SK-N-SH (cell line): ENCODE data around the gene MYRF. TPM values are rescaled to one million over a fixed set of nuclear protein-coding genes. Genes with fewer than 3 reads are reported as not detected.

Source experiments
- CTCF ChIA-PET: fragments of 300-600, 350-600 bp; formaldehyde crosslinking; extraction: SDS; loops from one replicate; lab custom pipeline; 2021; lab: Yijun Ruan, JAX
- POLR2A ChIA-PET: fragments of 350-600 bp; sonication (Branson Sonifier 250); formaldehyde crosslinking; extraction: SDS; loops from one replicate; lab custom pipeline; 2020; ENCODE audit warnings: antibody characterized with exemption, inconsistent platforms; lab: Yijun Ruan, JAX
- DNase-seq: peaks from one replicate; pipeline ENCODE4 v3.0.0; 2012
- H2AFZ ChIP-seq: fragments of 200-600 bp; sonication (generic); 2 replicates; pipeline ENCODE4 v1.8.1; 2016; ENCODE audit warnings: antibody characterized with exemption, mild to moderate bottlenecking, low read depth
- H3F3A ChIP-seq: fragments of 200-600 bp; sonication (generic); replicated peaks from 2 replicates; pipeline ENCODE3; 2016; ENCODE audit warnings: antibody characterized with exemption, mild to moderate bottlenecking; ENCODE audit not compliant: insufficient read depth
- H3K27ac ChIP-seq, 2 experiments: fragments of 200-500 bp in 1 of 2; fragments of 200-600 bp in 1 of 2; sonication (Bioruptor generic) in 1 of 2; sonication (generic), shearing (Covaris generic) in 1 of 2; 2 replicates each; pipeline versions ENCODE4 v1.5.1 to v1.6.1; 2014 to 2016; ENCODE audit warnings: low read depth in 2 of 2, inconsistent platforms in 1 of 2, low read length in 1 of 2, mild to moderate bottlenecking in 1 of 2, mixed read lengths in 1 of 2
- H3K27me3 ChIP-seq: fragments of 200-600 bp; sonication (generic), shearing (Covaris generic); 2 replicates; pipeline ENCODE4 v1.6.1; 2016; ENCODE audit warnings: mixed run types; ENCODE audit not compliant: insufficient read depth
- H3K36me3 ChIP-seq, 2 experiments: fragments of 200-500 bp in 1 of 2; fragments of 200-600 bp in 1 of 2; sonication (Bioruptor generic) in 1 of 2; sonication (generic) in 1 of 2; replicated peaks in 1 of 2; 2 replicates each; pipeline versions ENCODE3 to v1.5.1; 2014 to 2016; ENCODE audit warnings: low read length in 1 of 2, mild to moderate bottlenecking in 1 of 2; ENCODE audit not compliant: insufficient read depth in 2 of 2, control insufficient read depth in 1 of 2
- H3K4me1 ChIP-seq, 2 experiments: fragments of 200-500 bp in 1 of 2; fragments of 200-600 bp in 1 of 2; sonication (Bioruptor generic) in 1 of 2; sonication (generic), shearing (Covaris generic) in 1 of 2; 2 replicates each; pipeline versions ENCODE4 v1.5.1 to v1.6.1; 2014 to 2016; ENCODE audit warnings: low read depth in 1 of 2, low read length in 1 of 2, mixed run types in 1 of 2; ENCODE audit not compliant: insufficient read depth in 2 of 2, control insufficient read depth in 1 of 2
- H3K4me2 ChIP-seq: fragments of 200-600 bp; sonication (generic), shearing (Covaris generic); 2 replicates; pipeline ENCODE4 v1.6.1; 2017; ENCODE audit warnings: mixed run types
- H3K4me3 ChIP-seq, 2 experiments: fragments of 200-500 bp in 1 of 2; fragments of 200-600 bp in 1 of 2; sonication (Bioruptor generic) in 1 of 2; sonication (generic), shearing (Covaris generic) in 1 of 2; 2 replicates each; pipeline versions ENCODE4 v1.5.1 to v1.8.1; 2014 to 2016; ENCODE audit warnings: low read depth in 2 of 2, inconsistent platforms in 1 of 2, low read length in 1 of 2, mild to moderate bottlenecking in 1 of 2, mixed read lengths in 1 of 2, moderate library complexity in 1 of 2
- H3K79me2 ChIP-seq: fragments of 200-600 bp; sonication (generic); 2 replicates; pipeline ENCODE4 v1.8.1; 2017; ENCODE audit warnings: mild to moderate bottlenecking; ENCODE audit not compliant: insufficient read depth
- H3K9ac ChIP-seq: fragments of 200-600 bp; sonication (generic); 2 replicates; pipeline ENCODE4 v1.6.1; 2017; ENCODE audit warnings: mixed run types
- H3K9me2 ChIP-seq: fragments of 200-600 bp; sonication (generic); 2 replicates; pipeline ENCODE4 v1.6.1; 2017; ENCODE audit warnings: mixed run types
- H3K9me3 ChIP-seq: fragments of 200-600 bp; sonication (generic); 2 replicates; pipeline ENCODE4 v1.6.1; 2017; ENCODE audit warnings: mixed run types, mild to moderate bottlenecking, moderate library complexity
- H4K20me1 ChIP-seq: fragments of 200-600 bp; sonication (generic); 2 replicates; pipeline ENCODE4 v1.6.1; 2017; ENCODE audit warnings: mild to moderate bottlenecking, mixed run types; ENCODE audit not compliant: insufficient read depth
- CHD2 ChIP-seq: fragments of 150-350 bp; IDR thresholded peaks from 2 replicates; pipeline ENCODE4 v1.6.1; 2018; ENCODE audit warnings: low read length; ENCODE audit not compliant: partially characterized antibody
- EP300 ChIP-seq, 2 experiments: IDR thresholded peaks; 2 replicates each; pipeline versions ENCODE4 v1.4.0 to v1.6.1; 2012; ENCODE audit warnings: borderline replicate concordance in 1 of 2, low read depth in 1 of 2, low read length in 1 of 2
- EZH2phosphoT487 ChIP-seq: fragments of 200-600 bp; sonication (generic); IDR thresholded peaks from 2 replicates; pipeline ENCODE4 v1.6.1; 2017; ENCODE audit warnings: low read depth, mixed run types, mild to moderate bottlenecking, antibody characterized with exemption, moderate library complexity, borderline replicate concordance
- FOSL2 ChIP-seq: IDR thresholded peaks from 2 replicates; pipeline ENCODE4 v1.4.0; 2012; ENCODE audit warnings: low read depth, mild to moderate bottlenecking, moderate library complexity, borderline replicate concordance
- FOXJ3 ChIP-seq: sonication (generic); formaldehyde crosslinking; IDR thresholded peaks from 2 replicates; pipeline ENCODE4 v1.5.1; 2020; ENCODE audit warnings: mild to moderate bottlenecking, missing genetic modification reagents
- FOXM1 ChIP-seq: IDR thresholded peaks from 2 replicates; pipeline ENCODE4 v1.4.0; 2012; ENCODE audit warnings: low read depth, mild to moderate bottlenecking
- GABPA ChIP-seq: IDR thresholded peaks from 2 replicates; pipeline ENCODE4 v1.4.0; 2012; ENCODE audit warnings: low read depth, mild to moderate bottlenecking
- JUND ChIP-seq: IDR thresholded peaks from 2 replicates; pipeline ENCODE4 v1.4.0; 2012
- MAX ChIP-seq: IDR thresholded peaks from 2 replicates; pipeline ENCODE4 v1.4.0; 2012; ENCODE audit warnings: low read depth
- MEF2A ChIP-seq: IDR thresholded peaks from 2 replicates; pipeline ENCODE4 v1.4.0; 2012; ENCODE audit warnings: low read depth, borderline replicate concordance
- MXI1 ChIP-seq: IDR thresholded peaks from 2 replicates; pipeline ENCODE4 v1.6.1; 2012; ENCODE audit warnings: mild to moderate bottlenecking, low read depth, low read length, improper control_type of control experiment
- NRF1 ChIP-seq: IDR thresholded peaks from 2 replicates; pipeline ENCODE4 v1.6.1; 2012; ENCODE audit warnings: low read depth, mild to moderate bottlenecking, low read length
- PBX3 ChIP-seq: IDR thresholded peaks from 2 replicates; pipeline ENCODE4; 2012
- POLR2AphosphoS5 ChIP-seq: IDR thresholded peaks from 2 replicates; pipeline ENCODE4 v1.6.1; 2012; ENCODE audit warnings: low read depth, low read length
- RAD21 ChIP-seq: IDR thresholded peaks from 2 replicates; pipeline ENCODE4 v1.6.1; 2012; ENCODE audit warnings: mild to moderate bottlenecking, low read length
- RCOR1 ChIP-seq: fragments of 150-350 bp; IDR thresholded peaks from 2 replicates; pipeline ENCODE4 v1.6.1; 2017; ENCODE audit warnings: antibody characterized with exemption, low read length
- RXRA ChIP-seq: IDR thresholded peaks from 2 replicates; pipeline ENCODE4 v1.4.0; 2012; ENCODE audit warnings: low read depth, mild to moderate bottlenecking, borderline replicate concordance
- SIN3A ChIP-seq: IDR thresholded peaks from 2 replicates; pipeline ENCODE4 v1.6.1; 2012; ENCODE audit warnings: low read depth, mild to moderate bottlenecking, low read length, moderate library complexity, borderline replicate concordance
- SMC3 ChIP-seq: IDR thresholded peaks from 2 replicates; pipeline ENCODE4 v1.6.1; 2012; ENCODE audit warnings: low read depth, low read length, improper control_type of control experiment
- TAF1 ChIP-seq: IDR thresholded peaks from 2 replicates; pipeline ENCODE4 v1.6.1; 2012; ENCODE audit warnings: low read depth, mild to moderate bottlenecking, low read length, moderate library complexity, borderline replicate concordance
- TCF12 ChIP-seq: IDR thresholded peaks from 2 replicates; pipeline ENCODE4 v1.4.0; 2012
- TEAD4 ChIP-seq: IDR thresholded peaks from 2 replicates; pipeline ENCODE4 v1.4.0; 2012; ENCODE audit warnings: mild to moderate bottlenecking, borderline replicate concordance; ENCODE audit not compliant: insufficient read depth
- USF2 ChIP-seq: fragments of 150-350 bp; IDR thresholded peaks from 2 replicates; pipeline ENCODE4 v1.6.1; 2017; ENCODE audit warnings: antibody characterized with exemption, low read length, low read depth, borderline replicate concordance
- ZBTB33 ChIP-seq: IDR thresholded peaks from 2 replicates; pipeline ENCODE4 v1.4.0; 2012; ENCODE audit warnings: low read depth, borderline replicate concordance
- WGBS: methylation state at CpG from one replicate; pipeline ENCODE4 v1.1.6; 2017; ENCODE audit warnings: low lambda C conversion rate; 5-methylcytosine and 5-hydroxymethylcytosine counted together
- polyA plus RNA-seq, 3 experiments: library from polyadenylated mRNA; depleted of rRNA; stranded (reverse); fragments of >200 nt; gene quantifications; 2 replicates each; pipeline ENCODE4 v1.2.3, GENCODE V29; 2012
- TF ChIP-seq, protein P1 (sequence below): fragments of 150-350 bp; IDR thresholded peaks from 2 replicates; pipeline ENCODE4 v1.6.1; 2016; ENCODE audit warnings: mild to moderate bottlenecking, low read depth, low read length
- TF ChIP-seq, protein P2 (sequence below): fragments of 200-600 bp; sonication (generic); IDR thresholded peaks from 2 replicates; pipeline ENCODE4 v1.6.1; 2017; ENCODE audit warnings: antibody characterized with exemption, mild to moderate bottlenecking, moderate library complexity

MYRF gene
- polyA plus RNA-seq, 1 of the 3 experiments (the other 2 are of a cell fraction) = 2.8 TPM

DNA sequence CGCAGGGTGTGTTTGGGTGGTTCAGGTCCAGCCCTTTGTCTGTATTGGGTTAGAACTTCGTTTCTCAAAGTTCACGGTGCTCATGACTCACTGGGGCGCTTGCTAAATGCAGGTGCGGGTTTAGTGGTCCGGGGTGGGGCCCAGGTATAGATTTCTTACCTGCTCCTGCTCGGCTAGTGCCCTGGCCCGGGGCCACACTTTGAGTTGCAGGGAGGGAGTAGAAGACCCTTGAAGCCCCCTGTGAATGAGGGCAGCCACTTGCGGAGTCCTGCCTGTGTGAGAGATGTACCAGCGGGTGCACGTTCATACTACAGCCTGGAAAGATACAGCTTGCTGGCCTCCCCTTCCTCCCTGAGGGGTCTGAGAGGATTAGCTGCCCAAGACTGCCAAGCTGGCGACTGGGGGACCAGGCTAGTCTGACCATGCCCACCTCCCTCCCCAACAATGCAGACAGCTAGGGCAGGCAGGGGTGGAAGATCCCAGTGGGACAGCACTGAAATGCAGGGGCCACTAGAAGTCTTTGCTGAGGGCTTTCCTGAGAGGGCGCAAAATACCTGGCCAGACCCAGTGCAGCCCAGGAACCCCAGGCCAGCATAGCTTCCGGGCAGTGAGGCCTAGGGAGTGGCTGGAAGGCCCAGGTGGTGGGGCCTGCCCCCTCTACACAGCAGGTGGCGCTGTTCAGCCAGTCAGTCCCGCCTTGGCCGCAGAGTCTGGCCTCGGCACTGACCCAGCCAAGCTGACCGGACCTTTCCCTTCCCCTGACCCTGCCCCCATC lies 5.1 kb upstream of the MYRF start:
- Histone ChIP-seq H2AFZ (peak overlapping the region; percentile 65; the same call in 1 of the 2 replicates), H3K79me2 (no peaks in the 10 kb centered on the region), H3K27ac (no peak overlapping the region; a peak in 1 of 4 replicates), H4K20me1 (no peaks in the 10 kb centered on the region), H3K4me1 (peaks cover 0 to 11% of the 10 kb centered on the region in 2 experiments; a peak in 1 of 4 replicates), H3K36me3 (no peaks in the 10 kb centered on the region), H3K4me2 (no peak overlapping the region), H3K9me2 (no peaks in the 10 kb centered on the region), H3F3A (no peaks in the 10 kb centered on the region), H3K9ac (no peak overlapping the region), H3K27me3 (no peaks in the 10 kb centered on the region), H3K9me3 (no peaks in the 10 kb centered on the region), H3K4me3 (no peak overlapping the region; a peak in 1 of 4 replicates)
- POLR2A ChIA-PET = interaction anchor here (0.7 to 2.5 kb wide), 9 partner anchors 14 to 365 kb away, joined by 3 to 23 read pairs (median 3); partner anchors contain the start of genes FEN1 and TMEM258
- CTCF ChIA-PET = interaction anchor here (0.5 to 9.1 kb wide), 53 partner anchors 9 to 368 kb away, joined by 3 to 285 read pairs (median 4); partner anchors contain the start of genes FADS2, FEN1 and TMEM258
- 59% methylated on average over 9 of the region's 19 CpGs for WGBS
- DNase-seq = peak; percentile 95
- TF ChIP-seq EP300 (IDR thresholded peaks at IDR 0.05; ENCODE audit: borderline replicate concordance in 1 of 2, low read depth in 1 of 2, low read length in 1 of 2) = no peak
- TF ChIP-seq TEAD4 = no peak
- TF ChIP-seq, protein P1, sequence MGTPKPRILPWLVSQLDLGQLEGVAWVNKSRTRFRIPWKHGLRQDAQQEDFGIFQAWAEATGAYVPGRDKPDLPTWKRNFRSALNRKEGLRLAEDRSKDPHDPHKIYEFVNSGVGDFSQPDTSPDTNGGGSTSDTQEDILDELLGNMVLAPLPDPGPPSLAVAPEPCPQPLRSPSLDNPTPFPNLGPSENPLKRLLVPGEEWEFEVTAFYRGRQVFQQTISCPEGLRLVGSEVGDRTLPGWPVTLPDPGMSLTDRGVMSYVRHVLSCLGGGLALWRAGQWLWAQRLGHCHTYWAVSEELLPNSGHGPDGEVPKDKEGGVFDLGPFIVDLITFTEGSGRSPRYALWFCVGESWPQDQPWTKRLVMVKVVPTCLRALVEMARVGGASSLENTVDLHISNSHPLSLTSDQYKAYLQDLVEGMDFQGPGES = no peak
- TF ChIP-seq USF2 = no peak
- peak; percentile 3 for TF ChIP-seq CHD2
- TF ChIP-seq MEF2A = no peak
- no peak for TF ChIP-seq RXRA
- TF ChIP-seq MXI1 = no peak
- no peak for TF ChIP-seq FOXM1
- no peak for TF ChIP-seq GABPA
- TF ChIP-seq NRF1 = no peak
- TF ChIP-seq TCF12 = no peak
- TF ChIP-seq TAF1 = no peak
- no peak for TF ChIP-seq MAX
- no peak for TF ChIP-seq JUND
- TF ChIP-seq ZBTB33 = no peak
- TF ChIP-seq FOXJ3 = no peak
- TF ChIP-seq RAD21 = peak; percentile 79
- no peak for TF ChIP-seq RCOR1
- TF ChIP-seq, protein P2, sequence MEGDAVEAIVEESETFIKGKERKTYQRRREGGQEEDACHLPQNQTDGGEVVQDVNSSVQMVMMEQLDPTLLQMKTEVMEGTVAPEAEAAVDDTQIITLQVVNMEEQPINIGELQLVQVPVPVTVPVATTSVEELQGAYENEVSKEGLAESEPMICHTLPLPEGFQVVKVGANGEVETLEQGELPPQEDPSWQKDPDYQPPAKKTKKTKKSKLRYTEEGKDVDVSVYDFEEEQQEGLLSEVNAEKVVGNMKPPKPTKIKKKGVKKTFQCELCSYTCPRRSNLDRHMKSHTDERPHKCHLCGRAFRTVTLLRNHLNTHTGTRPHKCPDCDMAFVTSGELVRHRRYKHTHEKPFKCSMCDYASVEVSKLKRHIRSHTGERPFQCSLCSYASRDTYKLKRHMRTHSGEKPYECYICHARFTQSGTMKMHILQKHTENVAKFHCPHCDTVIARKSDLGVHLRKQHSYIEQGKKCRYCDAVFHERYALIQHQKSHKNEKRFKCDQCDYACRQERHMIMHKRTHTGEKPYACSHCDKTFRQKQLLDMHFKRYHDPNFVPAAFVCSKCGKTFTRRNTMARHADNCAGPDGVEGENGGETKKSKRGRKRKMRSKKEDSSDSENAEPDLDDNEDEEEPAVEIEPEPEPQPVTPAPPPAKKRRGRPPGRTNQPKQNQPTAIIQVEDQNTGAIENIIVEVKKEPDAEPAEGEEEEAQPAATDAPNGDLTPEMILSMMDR = peak; percentile 87
- no peak for TF ChIP-seq EZH2phosphoT487
- TF ChIP-seq POLR2AphosphoS5 = no peak
- TF ChIP-seq SIN3A = no peak
- TF ChIP-seq FOSL2 = no peak
- no peak for TF ChIP-seq PBX3
- peak; percentile 85 for TF ChIP-seq SMC3
